Uterus (tissue), 4 donors: ENCODE data around the gene KBTBD12. TPM values are rescaled to one million over a fixed set of nuclear protein-coding genes. Genes with fewer than 3 reads are reported as not detected.

Experiments used
- DNase-seq, 2 donors: peaks; one replicate each; pipeline ENCODE4 v3.0.0-alpha.2; 2019 to 2020
- H3K27ac ChIP-seq, 2 donors: fragments of 200-600 bp; sonication (generic); 1 replicate in 1 of 2; 2 replicates in 1 of 2; pipeline ENCODE4 v1.5.1; 2016 to 2018
- H3K27me3 ChIP-seq, 2 donors: fragments of 200-600 bp; sonication (generic); one replicate each; pipeline ENCODE4 v1.5.1; 2018 to 2019; ENCODE audit warnings: control low read depth in 1 of 2
- H3K36me3 ChIP-seq, 2 donors: fragments of 200-600 bp; sonication (generic); one replicate each; pipeline ENCODE4 v1.5.1; 2019; ENCODE audit warnings: control low read depth in 1 of 2
- H3K4me1 ChIP-seq, 2 donors: fragments of 200-600 bp; sonication (generic); one replicate each; pipeline ENCODE4 v1.5.1; 2018 to 2019; ENCODE audit warnings: control low read depth in 1 of 2
- H3K4me3 ChIP-seq, 2 donors: fragments of 200-600 bp; sonication (generic); 1 replicate in 1 of 2; 2 replicates in 1 of 2; pipeline ENCODE4 v1.5.1; 2018 to 2019; ENCODE audit warnings: mild to moderate bottlenecking in 1 of 2
- H3K9me3 ChIP-seq, 2 donors: fragments of 200-600 bp; sonication (generic); one replicate each; pipeline ENCODE4 v1.5.1; 2019; ENCODE audit warnings: control low read depth in 1 of 2
- POLR2A ChIP-seq, 2 donors: fragments of 450-650 bp; IDR thresholded peaks; one replicate each; pipeline ENCODE4 v1.6.1; 2016; ENCODE audit warnings: antibody characterized with exemption in 2 of 2, mild to moderate bottlenecking in 1 of 2, moderate library complexity in 1 of 2
- intact Hi-C: fragments of 100-400 bp; cut with DNase I; formaldehyde crosslinking; loops from one replicate; pipeline ENCODE4 v1.15.1; 2023; ENCODE audit warnings: low total_unique reads
- total RNA-seq, 4 donors: library from RNA; depleted of rRNA in 3 of 4; stranded (reverse); fragments of >200 nt in 3 of 4; gene quantifications; one replicate each; pipeline versions ENCODE4 v1.1.0 to v1.2.4, GENCODE V29; 2014 to 2023
- TF ChIP-seq, protein P1 (sequence below), 4 experiments: fragments of 200-600 bp in 2 of 4; fragments of 450-650 bp in 2 of 4; sonication (generic) in 2 of 4; IDR thresholded peaks; one replicate each; pipeline ENCODE4 v1.5.1; 2016 to 2019; ENCODE audit warnings: antibody characterized with exemption in 4 of 4, mild to moderate bottlenecking in 2 of 4, moderate library complexity in 1 of 4
- donor health status: DM: yes; HTN: yes; CAD: no.

The KBTBD12 gene
- total RNA-seq, 4 donors from 2014 or later = 0.59 to 2.8 (median 2.1) TPM; not detected in 1

GRCh38 chr3:127960421-127960965, 45.5 kb downstream of the KBTBD12 start:
- H3K9me3 ChIP-seq = no peaks in the 10 kb centered on the region
- no peaks in the 10 kb centered on the region for H3K27me3 ChIP-seq
- no peak overlapping the region for H3K27ac ChIP-seq
- no peaks in the 10 kb centered on the region for H3K36me3 ChIP-seq
- TF ChIP-seq POLR2A (IDR thresholded peaks at IDR 0.05) = no peak
- TF ChIP-seq, protein P1, sequence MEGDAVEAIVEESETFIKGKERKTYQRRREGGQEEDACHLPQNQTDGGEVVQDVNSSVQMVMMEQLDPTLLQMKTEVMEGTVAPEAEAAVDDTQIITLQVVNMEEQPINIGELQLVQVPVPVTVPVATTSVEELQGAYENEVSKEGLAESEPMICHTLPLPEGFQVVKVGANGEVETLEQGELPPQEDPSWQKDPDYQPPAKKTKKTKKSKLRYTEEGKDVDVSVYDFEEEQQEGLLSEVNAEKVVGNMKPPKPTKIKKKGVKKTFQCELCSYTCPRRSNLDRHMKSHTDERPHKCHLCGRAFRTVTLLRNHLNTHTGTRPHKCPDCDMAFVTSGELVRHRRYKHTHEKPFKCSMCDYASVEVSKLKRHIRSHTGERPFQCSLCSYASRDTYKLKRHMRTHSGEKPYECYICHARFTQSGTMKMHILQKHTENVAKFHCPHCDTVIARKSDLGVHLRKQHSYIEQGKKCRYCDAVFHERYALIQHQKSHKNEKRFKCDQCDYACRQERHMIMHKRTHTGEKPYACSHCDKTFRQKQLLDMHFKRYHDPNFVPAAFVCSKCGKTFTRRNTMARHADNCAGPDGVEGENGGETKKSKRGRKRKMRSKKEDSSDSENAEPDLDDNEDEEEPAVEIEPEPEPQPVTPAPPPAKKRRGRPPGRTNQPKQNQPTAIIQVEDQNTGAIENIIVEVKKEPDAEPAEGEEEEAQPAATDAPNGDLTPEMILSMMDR (IDR thresholded peaks at IDR 0.05) = no peak
- no peaks in the 10 kb centered on the region for H3K4me1 ChIP-seq
- intact Hi-C loops = no loop called here
- no peak for DNase-seq
- no peak overlapping the region for H3K4me3 ChIP-seq

DNA sequence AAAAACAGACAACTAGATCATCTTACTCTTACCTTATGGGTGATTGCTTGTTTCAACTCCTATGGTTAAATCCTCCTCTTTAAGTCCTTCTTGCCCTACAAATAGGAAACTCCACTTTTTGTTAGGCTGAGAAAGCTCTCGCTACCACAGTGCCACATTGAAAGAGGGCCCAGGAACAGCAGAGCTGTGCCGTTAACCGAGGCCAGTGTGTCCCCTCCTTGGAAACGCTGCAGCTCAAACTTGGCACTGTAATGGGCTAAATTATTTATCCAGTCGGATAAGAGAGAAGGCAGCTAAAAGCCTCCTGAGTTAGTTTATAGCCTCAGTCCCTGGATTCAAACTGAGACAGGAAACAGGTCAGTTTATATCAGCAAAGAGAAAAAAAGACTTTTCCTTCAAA, 46.1 kb downstream of the KBTBD12 start:
- H3K4me1 ChIP-seq = no peaks in the 10 kb centered on the region
- no peak overlapping the region for H3K4me3 ChIP-seq
- H3K27me3 ChIP-seq = no peaks in the 10 kb centered on the region
- TF ChIP-seq POLR2A (IDR thresholded peaks at IDR 0.05) = no peak
- TF ChIP-seq, protein P1 (IDR thresholded peaks at IDR 0.05) = no peak
- H3K9me3 ChIP-seq = no peaks in the 10 kb centered on the region
- H3K27ac ChIP-seq = no peak overlapping the region
- no peak for DNase-seq
- no peaks in the 10 kb centered on the region for H3K36me3 ChIP-seq
- intact Hi-C loops = no loop called here

GRCh38 chr3:127961963-127962362, 46.9 kb downstream of the KBTBD12 start:
- intact Hi-C loops = no loop called here
- no peak overlapping the region for H3K27ac ChIP-seq

GRCh38 chr3:127962937-127963336, 47.9 kb downstream of the KBTBD12 start:
- TF ChIP-seq, protein P1 (IDR thresholded peaks at IDR 0.05) = no peak
- no peak for TF ChIP-seq POLR2A (IDR thresholded peaks at IDR 0.05)
- Histone ChIP-seq H3K27me3 (no peaks in the 10 kb centered on the region), H3K4me1 (no peaks in the 10 kb centered on the region), H3K27ac (no peak overlapping the region), H3K36me3 (no peaks in the 10 kb centered on the region), H3K9me3 (no peaks in the 10 kb centered on the region), H3K4me3 (no peak overlapping the region)
- intact Hi-C loops = no loop called here
- no peak for DNase-seq

More at GRCh38 chr3:127961963-127962362, 46.9 kb downstream of the KBTBD12 start:
- Histone ChIP-seq H3K9me3 (no peaks in the 10 kb centered on the region), H3K36me3 (no peaks in the 10 kb centered on the region), H3K4me1 (no peaks in the 10 kb centered on the region), H3K27me3 (no peaks in the 10 kb centered on the region), H3K4me3 (no peak overlapping the region)
- DNase-seq = no peak
- TF ChIP-seq POLR2A (IDR thresholded peaks at IDR 0.05) = no peak
- TF ChIP-seq, protein P1 (IDR thresholded peaks at IDR 0.05) = no peak

- Histone ChIP-seq H3K36me3 (no peaks in the 10 kb centered on the region), H3K4me1 (no peaks in the 10 kb centered on the region), H3K27me3 (no peaks in the 10 kb centered on the region), H3K9me3 (no peaks in the 10 kb centered on the region), H3K4me3 (no peak overlapping the region), H3K27ac (no peak overlapping the region)
- intact Hi-C loops = no loop called here
- TF ChIP-seq POLR2A (IDR thresholded peaks at IDR 0.05) = no peak
- DNase-seq = no peak
Measured at GRCh38 chr3:127964053-127964452, 49.0 kb downstream of the KBTBD12 start.

DNA sequence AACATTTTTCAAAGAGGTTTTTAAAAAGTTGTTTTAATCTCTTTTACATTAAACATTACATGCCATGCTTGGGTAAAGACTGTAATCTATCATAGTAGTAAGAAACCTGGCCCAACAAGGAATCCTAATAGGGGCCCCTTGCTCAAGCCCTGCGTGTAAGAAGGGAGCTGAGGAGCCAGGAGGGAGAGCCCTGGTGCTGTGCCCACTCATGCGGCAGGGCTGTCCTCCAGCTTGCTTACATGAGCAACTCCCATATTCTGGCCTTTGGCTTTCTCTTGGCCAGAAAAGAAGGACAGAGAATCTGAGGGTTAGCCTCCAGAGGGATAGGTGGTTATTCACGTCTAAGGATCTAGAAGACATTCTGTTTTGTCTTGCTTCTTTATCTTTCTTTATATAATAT, 49.8 kb downstream of the KBTBD12 start:
- no peaks in the 10 kb centered on the region for H3K9me3 ChIP-seq
- TF ChIP-seq, protein P1 (IDR thresholded peaks at IDR 0.05) = no peak
- no peak overlapping the region for H3K4me3 ChIP-seq
- intact Hi-C loops = no loop called here
- H3K27me3 ChIP-seq = no peaks in the 10 kb centered on the region
- H3K36me3 ChIP-seq = no peaks in the 10 kb centered on the region
- no peaks in the 10 kb centered on the region for H3K4me1 ChIP-seq
- no peak overlapping the region for H3K27ac ChIP-seq
- DNase-seq = no peak
